GM12801 (cell line): Measurements from ENCODE around the gene SLC15A1.

Experiments used
- CTCF ChIP-seq: IDR thresholded peaks from one replicate; pipeline ENCODE4 v1.5.1; 2011; ENCODE audit warnings: control low read depth; ENCODE audit not compliant: insufficient read length; ENCODE audit errors: extremely low read depth

The SLC15A1 gene

GRCh38 chr13:98749501-98749900, 3.0 kb downstream of the SLC15A1 start:
- TF ChIP-seq CTCF = no peak

- no peak for TF ChIP-seq CTCF
These were observed 5.5 kb downstream of the SLC15A1 start for GRCh38 chr13:98746968-98747367.

- TF ChIP-seq CTCF = no peak
These were observed 9.1 kb downstream of the SLC15A1 start for GRCh38 chr13:98743377-98743776.

- no peak for TF ChIP-seq CTCF
These were observed 9.5 kb downstream of the SLC15A1 start for GRCh38 chr13:98742961-98743360.

- no peak for TF ChIP-seq CTCF
These were observed 10.6 kb downstream of the SLC15A1 start for GRCh38 chr13:98741741-98742435.

GRCh38 chr13:98740131-98740530, 12.3 kb downstream of the SLC15A1 start:
- TF ChIP-seq CTCF = no peak

GRCh38 chr13:98738993-98739392, 13.5 kb downstream of the SLC15A1 start:
- no peak for TF ChIP-seq CTCF
